A673 (cell line): Measurements from ENCODE around the gene P2RY12. TPM values are rescaled to one million over a fixed set of nuclear protein-coding genes. Genes with fewer than 3 reads are reported as not detected.
A peak's percentile ranks its signal among the peaks of the same experiment; 100 is the strongest.

Source experiments
- BruUV-seq: library from RNA; stranded (reverse); fragments of 400-500 nt; replicated peaks from 2 replicates; lab custom pipeline; 2021; lab: Mats Ljungman, UMichigan
- CTCF ChIA-PET: fragments of 300-600 bp; sonication (Branson Sonifier 250); formaldehyde crosslinking; loops from one replicate; lab custom pipeline; 2022; ENCODE audit warnings: antibody characterized with exemption; lab: Charles Lee
- POLR2A ChIA-PET: fragments of 300-600 bp; sonication (Branson Sonifier 250); formaldehyde crosslinking; loops from one replicate; lab custom pipeline; 2022; ENCODE audit warnings: antibody characterized with exemption; ENCODE audit not compliant: low non-redundant PET; lab: Charles Lee
- DNase-seq: peaks from one replicate; pipeline ENCODE4 v3.0.0-alpha.2; 2015; ENCODE audit warnings: low spot score
- H3K27ac ChIP-seq: fragments of 200-600 bp; sonication (generic); 2 replicates; pipeline ENCODE4 v1.5.1; 2016; ENCODE audit warnings: mixed run types, low read depth, mild to moderate bottlenecking, mixed read lengths, antibody characterized with exemption, low read length; ENCODE audit not compliant: poor library complexity, severe bottlenecking
- H3K27me3 ChIP-seq: fragments of 200-600 bp; sonication (generic); replicated peaks from 2 replicates; pipeline ENCODE4 v1.6.1; 2017; ENCODE audit warnings: mixed run types, low read depth, mild to moderate bottlenecking, mixed read lengths, antibody characterized with exemption, low read length; ENCODE audit not compliant: insufficient read depth, poor library complexity
- H3K36me3 ChIP-seq: fragments of 200-600 bp; sonication (generic); 2 replicates; pipeline ENCODE4 v1.6.1; 2016; ENCODE audit warnings: mixed run types, mild to moderate bottlenecking, mixed read lengths, antibody characterized with exemption, low read length; ENCODE audit not compliant: insufficient read depth, poor library complexity, severe bottlenecking
- H3K4me1 ChIP-seq: fragments of 200-600 bp; sonication (generic); 2 replicates; pipeline ENCODE4 v1.6.1; 2017; ENCODE audit warnings: mixed run types, mild to moderate bottlenecking, mixed read lengths, antibody characterized with exemption, low read length; ENCODE audit not compliant: insufficient read depth, poor library complexity, severe bottlenecking
- H3K4me3 ChIP-seq: fragments of 200-600 bp; sonication (generic); 2 replicates; pipeline ENCODE4 v1.5.1; 2016; ENCODE audit warnings: low read depth, mixed run types, mild to moderate bottlenecking, mixed read lengths, low read length; ENCODE audit not compliant: poor library complexity, severe bottlenecking
- H3K9me3 ChIP-seq: fragments of 200-600 bp; sonication (generic); 2 replicates; pipeline ENCODE4 v1.6.1; 2016; ENCODE audit warnings: mixed run types, low read depth, mild to moderate bottlenecking, mixed read lengths, antibody characterized with exemption, low read length; ENCODE audit not compliant: poor library complexity, severe bottlenecking
- EZH2 ChIP-seq: fragments of 200-600 bp; sonication (generic); IDR thresholded peaks from 2 replicates; pipeline ENCODE4 v1.6.1; 2017; ENCODE audit warnings: borderline replicate concordance, low read depth, mild to moderate bottlenecking, mixed read lengths, antibody characterized with exemption, low read length; ENCODE audit not compliant: poor library complexity, severe bottlenecking
- intact Hi-C: fragments of 100-400 bp; cut with micrococcal nuclease; formaldehyde crosslinking; loops from one replicate; pipeline ENCODE4 v1.10.0; 2022; ENCODE audit not compliant: unreplicated experiment
- total RNA-seq: library from RNA; stranded (reverse); gene quantifications from 2 replicates; pipeline ENCODE4 v1.2.3, GENCODE V29; 2021
- TF ChIP-seq, protein P1 (sequence below): fragments of 300-800, 200-600 bp; sonication (generic); conservative IDR thresholded peaks from 2 replicates; pipeline ENCODE4 v1.5.1; 2017; ENCODE audit warnings: low read depth, mild to moderate bottlenecking, antibody characterized with exemption, low read length, moderate library complexity, mixed read lengths

P2RY12 gene
- total RNA-seq, 1 experiment from 2014 or later: not detected

DNA sequence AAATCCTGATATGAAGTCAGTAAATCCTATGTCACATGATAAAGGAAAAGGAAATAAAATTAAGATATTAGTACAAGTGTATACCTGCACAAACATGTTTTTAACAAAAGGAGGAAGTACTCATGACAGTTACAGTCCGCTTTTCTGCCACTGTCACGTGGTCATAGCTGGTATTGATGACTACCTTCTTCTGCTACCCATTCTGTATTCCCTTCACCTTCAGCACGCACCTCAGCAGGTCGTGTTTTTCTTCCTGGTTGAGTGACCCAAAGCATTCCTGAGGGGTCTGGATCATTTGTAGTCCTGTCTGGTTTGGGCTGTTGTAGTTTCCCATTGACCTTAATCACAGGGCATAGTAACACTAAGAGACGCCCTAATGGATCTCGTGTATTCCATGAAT is 35.3 kb upstream of the P2RY12 start:
- POLR2A ChIA-PET: no interaction called here
- Histone ChIP-seq H3K27me3 (no peaks in the 10 kb centered on the region), H3K4me3 (no peak overlapping the region), H3K9me3 (no peaks in the 10 kb centered on the region), H3K27ac (no peak overlapping the region), H3K4me1 (peaks cover under 1% of the 10 kb centered on the region), H3K36me3 (no peaks in the 10 kb centered on the region)
- TF ChIP-seq EZH2: no peak
- TF ChIP-seq, protein P1, sequence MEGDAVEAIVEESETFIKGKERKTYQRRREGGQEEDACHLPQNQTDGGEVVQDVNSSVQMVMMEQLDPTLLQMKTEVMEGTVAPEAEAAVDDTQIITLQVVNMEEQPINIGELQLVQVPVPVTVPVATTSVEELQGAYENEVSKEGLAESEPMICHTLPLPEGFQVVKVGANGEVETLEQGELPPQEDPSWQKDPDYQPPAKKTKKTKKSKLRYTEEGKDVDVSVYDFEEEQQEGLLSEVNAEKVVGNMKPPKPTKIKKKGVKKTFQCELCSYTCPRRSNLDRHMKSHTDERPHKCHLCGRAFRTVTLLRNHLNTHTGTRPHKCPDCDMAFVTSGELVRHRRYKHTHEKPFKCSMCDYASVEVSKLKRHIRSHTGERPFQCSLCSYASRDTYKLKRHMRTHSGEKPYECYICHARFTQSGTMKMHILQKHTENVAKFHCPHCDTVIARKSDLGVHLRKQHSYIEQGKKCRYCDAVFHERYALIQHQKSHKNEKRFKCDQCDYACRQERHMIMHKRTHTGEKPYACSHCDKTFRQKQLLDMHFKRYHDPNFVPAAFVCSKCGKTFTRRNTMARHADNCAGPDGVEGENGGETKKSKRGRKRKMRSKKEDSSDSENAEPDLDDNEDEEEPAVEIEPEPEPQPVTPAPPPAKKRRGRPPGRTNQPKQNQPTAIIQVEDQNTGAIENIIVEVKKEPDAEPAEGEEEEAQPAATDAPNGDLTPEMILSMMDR: no peak
- no peak for DNase-seq
- CTCF ChIA-PET: no interaction called here
- BruUV-seq: no TSS peak
- intact Hi-C loops: loop anchor here (10.0 kb wide), 1 partner anchor 195 kb away; no protein-coding TSS in a partner anchor

DNA sequence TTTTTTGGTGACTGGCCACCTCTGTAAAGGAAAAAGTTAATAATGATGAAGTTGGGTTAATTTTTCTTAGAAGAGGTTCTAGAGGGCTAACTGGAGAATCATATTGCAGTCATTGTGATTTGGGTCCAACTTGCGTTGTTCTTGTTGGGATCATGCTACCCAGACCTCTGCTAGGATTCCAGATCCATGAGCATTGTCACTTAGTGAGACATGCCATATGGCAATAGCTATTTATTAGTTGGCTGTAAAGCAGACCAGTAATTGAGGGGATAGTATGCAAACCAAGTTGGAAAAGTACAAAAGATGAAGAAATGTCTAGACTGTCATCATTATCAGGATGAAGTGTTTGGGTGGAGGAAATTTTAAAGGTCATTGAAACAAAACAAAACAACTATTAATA is 30.7 kb upstream of the P2RY12 start:
- no peaks in the 10 kb centered on the region for H3K36me3 ChIP-seq
- H3K27me3 ChIP-seq: no peaks in the 10 kb centered on the region
- TF ChIP-seq, protein P1: no peak
- TF ChIP-seq EZH2: no peak
- H3K4me1 ChIP-seq: no peaks in the 10 kb centered on the region
- DNase-seq: no peak
- CTCF ChIA-PET: no interaction called here
- POLR2A ChIA-PET: no interaction called here
- no peak overlapping the region for H3K4me3 ChIP-seq
- no peak overlapping the region for H3K27ac ChIP-seq
- H3K9me3 ChIP-seq: no peaks in the 10 kb centered on the region
- intact Hi-C loops: no loop called here
- no TSS peak for BruUV-seq

DNA sequence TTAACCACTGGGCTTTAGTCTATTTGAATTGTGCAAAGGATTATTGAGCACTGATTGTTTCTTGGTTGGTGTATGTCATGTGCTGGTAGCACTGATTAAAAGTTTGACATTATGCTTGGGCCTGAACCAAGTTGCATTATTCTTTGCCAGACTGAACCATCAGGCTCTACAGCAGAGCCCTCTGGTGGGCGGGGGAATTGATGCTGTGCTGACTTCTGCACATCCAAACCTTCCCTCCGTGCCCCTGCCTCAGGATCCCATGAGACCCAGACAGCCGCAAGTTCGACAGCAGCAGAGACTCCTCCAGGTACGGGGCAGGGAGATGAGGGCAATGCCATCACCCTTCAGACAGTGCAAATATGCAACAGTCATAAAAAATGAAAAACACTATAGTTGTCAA is 28.4 kb upstream of the P2RY12 start:
- Histone ChIP-seq H3K27ac (no peak overlapping the region), H3K36me3 (no peaks in the 10 kb centered on the region), H3K9me3 (no peaks in the 10 kb centered on the region), H3K4me3 (no peak overlapping the region), H3K4me1 (no peaks in the 10 kb centered on the region), H3K27me3 (no peaks in the 10 kb centered on the region)
- POLR2A ChIA-PET: no interaction called here
- CTCF ChIA-PET: no interaction called here
- peak; percentile 13 for DNase-seq
- TF ChIP-seq, protein P1: 0 out of 2 replicates have a peak, but pooled peaks have one; percentile 26
- TF ChIP-seq EZH2: no peak
- intact Hi-C loops: no loop called here
- no TSS peak for BruUV-seq
